Measurements from ENCODE around the gene PTPRN. TPM values are rescaled to one million over a fixed set of nuclear protein-coding genes. Genes with fewer than 3 reads are reported as not detected.

Gene PTPRN
- total RNA-seq, 1 experiment from 2014 or later, result not detected

DNA sequence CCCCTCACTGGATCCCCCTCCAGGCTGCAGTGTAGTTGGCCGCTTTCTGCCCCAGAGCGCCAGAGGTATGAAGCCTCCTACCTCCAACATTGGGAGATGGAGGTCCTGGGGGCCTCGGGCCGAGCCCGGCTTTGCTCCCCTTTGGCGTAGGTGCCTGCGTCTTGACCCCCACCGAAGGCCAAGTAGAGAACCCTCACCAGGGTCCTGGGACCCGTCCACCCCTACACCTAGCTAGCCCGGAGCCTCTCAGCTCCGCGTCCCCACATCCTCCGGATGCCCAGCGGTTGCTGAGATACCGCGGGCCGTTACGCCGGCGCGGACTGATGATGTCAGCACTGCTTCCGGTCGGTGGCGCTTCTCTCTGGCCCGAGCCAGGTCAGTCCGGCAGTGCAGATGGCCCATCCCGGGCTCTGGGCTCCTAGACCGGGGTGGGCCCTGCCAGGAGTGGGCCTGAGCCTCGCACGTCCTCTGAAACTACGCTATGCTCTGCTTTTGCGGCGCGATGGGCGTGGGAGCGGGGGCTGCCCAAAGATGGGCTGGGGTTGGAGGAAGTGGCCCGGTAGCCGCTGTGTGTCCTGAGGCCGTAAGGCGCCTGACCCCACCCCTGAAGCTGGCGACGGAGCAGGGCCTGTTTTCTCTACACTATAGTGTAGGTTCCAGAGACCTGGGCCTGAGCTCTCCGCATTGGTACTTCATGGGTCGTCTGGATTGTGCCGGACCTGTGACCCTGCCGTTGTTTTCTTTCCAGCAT lies 63.9 kb downstream of the PTPRN start, which contains the start of the genes GLB1L and STK16:
GLB1L (minus strand) TSS at position 297 of the 751 bp plus-strand sequence. CDS start 1,871 bp downstream, outside the sequence.
STK16 (plus strand) TSS at position 332 of the 751 bp plus-strand sequence. CDS start 521 bp downstream, outside the sequence.
- intact Hi-C loops (cut with micrococcal nuclease), result no loop called here
- DNase-seq (ENCODE audit: low read depth, low spot score) (peak; percentile 83), ATAC-seq (peak; percentile 90)
- ChIA-PET CTCF (interaction anchor here (0.6 to 2.6 kb wide), 4 partner anchors 34 to 598 kb away, joined by 3 to 19 read pairs (median 3); partner anchors contain the start of gene DNAJB2), POLR2A (interaction anchor here (0.8 to 2.5 kb wide), 4 partner anchors 9 to 29 kb away, joined by 3 to 8 read pairs (median 7); partner anchors contain the start of genes ANKZF1, ATG9A and TUBA4A), RAD21 (ENCODE audit: low non-redundant PET in 1 of 2, low total read pairs in 2 of 2, uncharacterized antibody in 2 of 2, unreplicated experiment in 2 of 2) (no interaction called here)
- TF ChIP-seq, protein P1, sequence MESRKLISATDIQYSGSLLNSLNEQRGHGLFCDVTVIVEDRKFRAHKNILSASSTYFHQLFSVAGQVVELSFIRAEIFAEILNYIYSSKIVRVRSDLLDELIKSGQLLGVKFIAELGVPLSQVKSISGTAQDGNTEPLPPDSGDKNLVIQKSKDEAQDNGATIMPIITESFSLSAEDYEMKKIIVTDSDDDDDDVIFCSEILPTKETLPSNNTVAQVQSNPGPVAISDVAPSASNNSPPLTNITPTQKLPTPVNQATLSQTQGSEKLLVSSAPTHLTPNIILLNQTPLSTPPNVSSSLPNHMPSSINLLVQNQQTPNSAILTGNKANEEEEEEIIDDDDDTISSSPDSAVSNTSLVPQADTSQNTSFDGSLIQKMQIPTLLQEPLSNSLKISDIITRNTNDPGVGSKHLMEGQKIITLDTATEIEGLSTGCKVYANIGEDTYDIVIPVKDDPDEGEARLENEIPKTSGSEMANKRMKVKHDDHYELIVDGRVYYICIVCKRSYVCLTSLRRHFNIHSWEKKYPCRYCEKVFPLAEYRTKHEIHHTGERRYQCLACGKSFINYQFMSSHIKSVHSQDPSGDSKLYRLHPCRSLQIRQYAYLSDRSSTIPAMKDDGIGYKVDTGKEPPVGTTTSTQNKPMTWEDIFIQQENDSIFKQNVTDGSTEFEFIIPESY (IDR thresholded peaks at IDR 0.05; ENCODE audit: extremely low read depth, insufficient replicate concordance, low read length), result peak; percentile 25
- TF ChIP-seq ZFX (IDR thresholded peaks at IDR 0.05), result peak; percentile 91; the same call in 1 of the 2 replicates
- peak; percentile 38 for TF ChIP-seq YY1 (IDR thresholded peaks at IDR 0.05; ENCODE audit: extremely low read depth, insufficient replicate concordance, low read depth, low read length)
- TF ChIP-seq, protein P2, sequence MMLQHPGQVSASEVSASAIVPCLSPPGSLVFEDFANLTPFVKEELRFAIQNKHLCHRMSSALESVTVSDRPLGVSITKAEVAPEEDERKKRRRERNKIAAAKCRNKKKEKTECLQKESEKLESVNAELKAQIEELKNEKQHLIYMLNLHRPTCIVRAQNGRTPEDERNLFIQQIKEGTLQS (IDR thresholded peaks at IDR 0.05), result no peak
- TF ChIP-seq EGR1 (IDR thresholded peaks at IDR 0.05; ENCODE audit: low read depth), result no peak
- peak; percentile 72 for TF ChIP-seq POLR2A (IDR thresholded peaks at IDR 0.05; ENCODE audit: borderline replicate concordance, extremely low read depth, insufficient read depth, insufficient read length)
- TF ChIP-seq SIN3A (IDR thresholded peaks at IDR 0.05; ENCODE audit: low read depth), result no peak
- TF ChIP-seq, protein P3, sequence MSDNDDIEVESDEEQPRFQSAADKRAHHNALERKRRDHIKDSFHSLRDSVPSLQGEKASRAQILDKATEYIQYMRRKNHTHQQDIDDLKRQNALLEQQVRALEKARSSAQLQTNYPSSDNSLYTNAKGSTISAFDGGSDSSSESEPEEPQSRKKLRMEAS (IDR thresholded peaks at IDR 0.05), result no peak
- peak; percentile 94 for TF ChIP-seq POLR2AphosphoS5 (IDR thresholded peaks at IDR 0.05; ENCODE audit: low read depth, low read length)
- no peaks in the 10 kb centered on the region for H3K9me3 ChIP-seq (ENCODE audit: control insufficient read depth in 1 of 2, insufficient read depth in 1 of 2, low read depth in 1 of 2, low read length in 2 of 2)
- peak within 1 kb of the TSS; percentile 79 for H3K27ac ChIP-seq (ENCODE audit: low read depth, low read length)
- peaks cover 27 to 39% of the 10 kb centered on the region in 2 experiments for H3K4me1 ChIP-seq (ENCODE audit: control insufficient read depth in 1 of 2, insufficient read depth in 2 of 2, low read length in 2 of 2)
- H3K4me3 ChIP-seq (replicated peaks in 1 of 2; ENCODE audit: low read depth in 1 of 2, low read length in 2 of 2), result peak within 1 kb of the TSS; percentile 80 to 96
- H3K27me3 ChIP-seq (ENCODE audit: insufficient read depth, low read length), result no peaks in the 10 kb centered on the region
- peaks cover 14% of the 10 kb centered on the region; the same call in 1 of the 2 replicates for H3K79me2 ChIP-seq (ENCODE audit: insufficient read depth, low read length)
- peaks cover 0 to 5% of the 10 kb centered on the region in 2 experiments; a peak in 2 of 4 replicates for H3K36me3 ChIP-seq (ENCODE audit: control insufficient read depth in 1 of 2, insufficient read depth in 2 of 2, low read length in 2 of 2)
- BruUV-seq (replicated peaks), result TSS peak; percentile 77
- H3K9ac ChIP-seq (ENCODE audit: low read length), result peak within 1 kb of the TSS; percentile 82
- no peaks in the 10 kb centered on the region for H4K20me1 ChIP-seq (ENCODE audit: insufficient read depth)
- no peaks in the 10 kb centered on the region for H3K9me2 ChIP-seq (ENCODE audit: insufficient read depth)
- peak within 1 kb of the TSS; percentile 17 for H2AFZ ChIP-seq (ENCODE audit: low read depth, low read length, poor library complexity, severe bottlenecking)
- H3K4me2 ChIP-seq (ENCODE audit: low read length), result peak within 1 kb of the TSS; percentile 87

Data from HCT116 (cell line).